Liver (tissue), 9 donors: Measurements from ENCODE around the gene MINK1. TPM values are rescaled to one million over a fixed set of nuclear protein-coding genes. Genes with fewer than 3 reads are reported as not detected.
A peak's percentile ranks its signal among the peaks of the same experiment; 100 is the strongest.

Experiments
- DNase-seq: peaks from one replicate; pipeline ENCODE4 v3.0.0-alpha.2; 2017; ENCODE audit warnings: low spot score
- H3K27ac ChIP-seq, 2 donors: one replicate each; pipeline ENCODE4 v1.7.0; 2013; ENCODE audit warnings: inconsistent platforms in 2 of 2, low read length in 2 of 2, control low read depth in 1 of 2, low read depth in 1 of 2, mild to moderate bottlenecking in 1 of 2
- H3K27me3 ChIP-seq, 4 donors: one replicate each; pipeline versions ENCODE4 v1.6.1 to v1.7.0; 2013; ENCODE audit warnings: low read length in 3 of 4, inconsistent platforms in 1 of 4, mild to moderate bottlenecking in 1 of 4, moderate library complexity in 1 of 4; ENCODE audit not compliant: control insufficient read depth in 4 of 4, insufficient read depth in 4 of 4
- H3K36me3 ChIP-seq, 4 donors: one replicate each; pipeline versions ENCODE4 v1.6.1 to v1.7.0; 2013; ENCODE audit warnings: low read length in 3 of 4, mild to moderate bottlenecking in 3 of 4, low read depth in 1 of 4, moderate library complexity in 1 of 4; ENCODE audit not compliant: control insufficient read depth in 4 of 4, insufficient read depth in 3 of 4
- H3K4me1 ChIP-seq, 4 donors: one replicate each; pipeline versions ENCODE4 v1.6.1 to v1.7.0; 2013; ENCODE audit warnings: low read length in 3 of 4, mild to moderate bottlenecking in 3 of 4, moderate library complexity in 1 of 4; ENCODE audit not compliant: control insufficient read depth in 4 of 4, insufficient read depth in 4 of 4
- H3K4me3 ChIP-seq, 3 donors: one replicate each; pipeline versions ENCODE4 v1.6.1 to v1.7.0; 2013; ENCODE audit warnings: low read length in 3 of 3, control low read depth in 1 of 3, low read depth in 1 of 3, mild to moderate bottlenecking in 1 of 3
- H3K9ac ChIP-seq, 2 donors: one replicate each; pipeline ENCODE4 v1.7.0; 2013; ENCODE audit warnings: low read length in 2 of 2, mild to moderate bottlenecking in 2 of 2, moderate library complexity in 2 of 2, control low read depth in 1 of 2, low read depth in 1 of 2
- H3K9me3 ChIP-seq, 4 donors: one replicate each; pipeline versions ENCODE4 v1.6.1 to v1.7.0; 2013; ENCODE audit warnings: low read length in 3 of 4; ENCODE audit not compliant: control insufficient read depth in 4 of 4
- EGR1 ChIP-seq, 2 donors: IDR thresholded peaks; 2 replicates each; pipeline ENCODE4 v1.6.1; 2016 to 2018; ENCODE audit warnings: antibody characterized with exemption in 2 of 2, low read depth in 2 of 2
- GABPA ChIP-seq, 2 donors: IDR thresholded peaks in 1 of 2; conservative IDR thresholded peaks in 1 of 2; 2 replicates each; pipeline ENCODE4 v1.6.1; 2016; ENCODE audit warnings: antibody characterized with exemption in 2 of 2, mild to moderate bottlenecking in 1 of 2, moderate library complexity in 1 of 2
- HNF4A ChIP-seq, 2 donors: conservative IDR thresholded peaks; 2 replicates each; pipeline ENCODE4 v1.6.1; 2016; ENCODE audit warnings: antibody characterized with exemption in 2 of 2, mild to moderate bottlenecking in 2 of 2
- HNF4G ChIP-seq: IDR thresholded peaks from 2 replicates; pipeline ENCODE4 v1.6.1; 2016; ENCODE audit warnings: antibody characterized with exemption
- JUND ChIP-seq, 2 donors: IDR thresholded peaks; 2 replicates each; pipeline ENCODE4 v1.6.1; 2016; ENCODE audit warnings: antibody characterized with exemption in 2 of 2
- NR2F2 ChIP-seq: IDR thresholded peaks from 2 replicates; pipeline ENCODE4 v1.6.1; 2016; ENCODE audit warnings: antibody characterized with exemption
- RAD21 ChIP-seq, 2 donors: IDR thresholded peaks; 2 replicates each; pipeline ENCODE4 v1.6.1; 2016; ENCODE audit warnings: antibody characterized with exemption in 2 of 2, mild to moderate bottlenecking in 2 of 2
- RXRA ChIP-seq, 2 donors: IDR thresholded peaks; 2 replicates each; pipeline ENCODE4 v1.6.1; 2017 to 2018; ENCODE audit warnings: antibody characterized with exemption in 2 of 2, mild to moderate bottlenecking in 1 of 2
- SP1 ChIP-seq: IDR thresholded peaks from 2 replicates; pipeline ENCODE4 v1.6.1; 2018; ENCODE audit warnings: antibody characterized with exemption, mild to moderate bottlenecking
- TAF1 ChIP-seq: conservative IDR thresholded peaks from 2 replicates; pipeline ENCODE4 v1.6.1; 2016; ENCODE audit warnings: antibody characterized with exemption, mild to moderate bottlenecking
- YY1 ChIP-seq: IDR thresholded peaks from 2 replicates; pipeline ENCODE4 v1.6.1; 2016; ENCODE audit warnings: antibody characterized with exemption, mild to moderate bottlenecking
- WGBS: extraction: QIAGEN DNeasy Blood & Tissue Kit; methylation state at CpG from one replicate; pipeline ENCODE4 v1.1.7; 2013; 5-methylcytosine and 5-hydroxymethylcytosine counted together
- polyA plus RNA-seq, 2 donors: library from polyadenylated mRNA; stranded (reverse) in 1 of 2; unstranded in 1 of 2; fragments of 200-250 nt in 1 of 2; fragments of >200 nt in 1 of 2; fragmentation: Nextera tagmentation in 1 of 2; extraction: Ambion mirVana in 1 of 2; gene quantifications; one replicate each; pipeline versions ENCODE4 v1.2.1 to v1.2.3, GENCODE V29; 2013 to 2015
- total RNA-seq, 2 donors: library from RNA; depleted of rRNA; stranded (reverse); fragments of >200 nt; gene quantifications; one replicate each; pipeline ENCODE4 v1.2.3, GENCODE V29; 2014
- TF ChIP-seq, protein P1 (sequence below): IDR thresholded peaks from 2 replicates; pipeline ENCODE4 v1.6.1; 2016; ENCODE audit warnings: antibody characterized with exemption
- TF ChIP-seq, protein P2 (sequence below): IDR thresholded peaks from 2 replicates; pipeline ENCODE4 v1.6.1; 2016; ENCODE audit warnings: antibody characterized with exemption, mild to moderate bottlenecking
- TF ChIP-seq, protein P3 (sequence below): IDR thresholded peaks from 2 replicates; pipeline ENCODE4 v1.6.1; 2016; ENCODE audit warnings: antibody characterized with exemption
- donor health status: healthy.
- donor health status: healthy.
- donor health status: healthy.
- donor health status: healthy.
- donor health status: healthy.

Gene MINK1
- total and polyA plus RNA-seq, 4 donors = 6.9 to 30.6 (median 21.1) TPM

DNA sequence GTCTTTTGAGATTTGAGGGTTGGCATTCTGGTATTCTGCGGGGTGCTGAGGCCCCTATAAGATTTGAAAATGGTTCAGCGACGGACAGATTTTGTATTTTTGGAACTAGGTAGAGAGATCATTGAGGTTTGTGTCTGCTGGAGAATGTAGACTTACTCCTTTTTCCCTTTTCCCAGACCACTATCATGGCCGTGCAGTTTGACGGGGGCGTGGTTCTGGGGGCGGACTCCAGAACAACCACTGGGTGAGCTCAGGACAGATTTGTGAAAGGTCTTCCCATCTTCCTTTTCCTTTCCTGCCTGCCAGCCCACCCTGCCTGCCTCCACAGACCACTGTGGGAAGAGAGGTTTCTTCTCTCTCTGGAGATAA is 36.6 kb upstream of the MINK1 start (continued):
- no peak for TF ChIP-seq RXRA (IDR thresholded peaks at IDR 0.05)
- TF ChIP-seq HNF4G = no peak
- TF ChIP-seq HNF4A (conservative IDR thresholded peaks at IDR 0.05) = no peak
- no peak for TF ChIP-seq JUND (IDR thresholded peaks at IDR 0.05)
- no peak for TF ChIP-seq TAF1
- no peak for TF ChIP-seq RAD21 (IDR thresholded peaks at IDR 0.05)
- TF ChIP-seq, protein P1, sequence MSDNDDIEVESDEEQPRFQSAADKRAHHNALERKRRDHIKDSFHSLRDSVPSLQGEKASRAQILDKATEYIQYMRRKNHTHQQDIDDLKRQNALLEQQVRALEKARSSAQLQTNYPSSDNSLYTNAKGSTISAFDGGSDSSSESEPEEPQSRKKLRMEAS = no peak
- no peak for TF ChIP-seq NR2F2

DNA sequence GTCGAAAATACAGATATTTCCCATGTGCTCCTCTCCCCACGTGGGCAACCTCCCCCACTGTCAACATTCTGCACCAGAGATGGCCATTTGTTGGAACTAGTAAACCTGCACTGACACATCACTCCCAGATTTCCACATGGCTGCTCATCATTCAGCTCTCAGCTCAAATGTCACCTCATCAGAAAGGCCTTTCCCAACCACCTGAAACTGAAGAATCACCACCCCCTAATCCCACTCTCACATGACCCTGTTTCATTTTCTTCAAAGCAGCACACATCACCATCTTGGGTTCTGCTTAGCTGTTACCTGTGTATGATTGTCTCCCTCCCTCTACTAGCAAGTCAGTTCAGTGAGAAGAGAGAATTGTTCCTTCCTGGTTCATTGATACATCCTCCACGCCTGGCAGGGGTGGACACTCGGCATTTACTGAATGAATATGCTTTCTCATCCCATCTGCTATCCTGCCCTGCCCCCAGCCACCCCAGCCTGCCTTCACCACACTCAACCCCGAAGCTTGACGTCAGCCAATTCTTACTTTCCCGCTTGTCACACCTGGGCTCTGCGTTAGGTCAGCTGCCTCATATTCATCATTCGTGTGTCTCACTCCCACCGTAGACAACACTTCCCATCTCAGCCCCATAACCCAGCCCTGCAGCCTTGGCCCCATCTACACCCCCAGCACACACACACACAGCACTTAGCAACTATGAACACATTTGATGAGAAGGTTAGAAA is 32.5 kb upstream of the MINK1 start:
- no peak overlapping the region for H3K27ac ChIP-seq
- no peaks in the 10 kb centered on the region for H3K9me3 ChIP-seq
- TF ChIP-seq, protein P2, sequence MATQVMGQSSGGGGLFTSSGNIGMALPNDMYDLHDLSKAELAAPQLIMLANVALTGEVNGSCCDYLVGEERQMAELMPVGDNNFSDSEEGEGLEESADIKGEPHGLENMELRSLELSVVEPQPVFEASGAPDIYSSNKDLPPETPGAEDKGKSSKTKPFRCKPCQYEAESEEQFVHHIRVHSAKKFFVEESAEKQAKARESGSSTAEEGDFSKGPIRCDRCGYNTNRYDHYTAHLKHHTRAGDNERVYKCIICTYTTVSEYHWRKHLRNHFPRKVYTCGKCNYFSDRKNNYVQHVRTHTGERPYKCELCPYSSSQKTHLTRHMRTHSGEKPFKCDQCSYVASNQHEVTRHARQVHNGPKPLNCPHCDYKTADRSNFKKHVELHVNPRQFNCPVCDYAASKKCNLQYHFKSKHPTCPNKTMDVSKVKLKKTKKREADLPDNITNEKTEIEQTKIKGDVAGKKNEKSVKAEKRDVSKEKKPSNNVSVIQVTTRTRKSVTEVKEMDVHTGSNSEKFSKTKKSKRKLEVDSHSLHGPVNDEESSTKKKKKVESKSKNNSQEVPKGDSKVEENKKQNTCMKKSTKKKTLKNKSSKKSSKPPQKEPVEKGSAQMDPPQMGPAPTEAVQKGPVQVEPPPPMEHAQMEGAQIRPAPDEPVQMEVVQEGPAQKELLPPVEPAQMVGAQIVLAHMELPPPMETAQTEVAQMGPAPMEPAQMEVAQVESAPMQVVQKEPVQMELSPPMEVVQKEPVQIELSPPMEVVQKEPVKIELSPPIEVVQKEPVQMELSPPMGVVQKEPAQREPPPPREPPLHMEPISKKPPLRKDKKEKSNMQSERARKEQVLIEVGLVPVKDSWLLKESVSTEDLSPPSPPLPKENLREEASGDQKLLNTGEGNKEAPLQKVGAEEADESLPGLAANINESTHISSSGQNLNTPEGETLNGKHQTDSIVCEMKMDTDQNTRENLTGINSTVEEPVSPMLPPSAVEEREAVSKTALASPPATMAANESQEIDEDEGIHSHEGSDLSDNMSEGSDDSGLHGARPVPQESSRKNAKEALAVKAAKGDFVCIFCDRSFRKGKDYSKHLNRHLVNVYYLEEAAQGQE = no peak
- TF ChIP-seq NR2F2 (no peak), GABPA (IDR thresholded peaks at IDR 0.05 in 1 of 2, conservative IDR thresholded peaks at IDR 0.05 in 1 of 2) (no peak), HNF4G (no peak)
- no peak overlapping the region for H3K9ac ChIP-seq
- H3K27me3 ChIP-seq = no peaks in the 10 kb centered on the region
- DNase-seq = no peak
- 90% methylated on average over 10 of the region's 10 CpGs for WGBS
- no peak overlapping the region for H3K4me3 ChIP-seq
- H3K36me3 ChIP-seq = peaks cover 6 to 20% (median 16%) of the 10 kb centered on the region in 4 donors
- peaks cover 4 to 15% (median 12%) of the 10 kb centered on the region in 4 donors for H3K4me1 ChIP-seq

DNA sequence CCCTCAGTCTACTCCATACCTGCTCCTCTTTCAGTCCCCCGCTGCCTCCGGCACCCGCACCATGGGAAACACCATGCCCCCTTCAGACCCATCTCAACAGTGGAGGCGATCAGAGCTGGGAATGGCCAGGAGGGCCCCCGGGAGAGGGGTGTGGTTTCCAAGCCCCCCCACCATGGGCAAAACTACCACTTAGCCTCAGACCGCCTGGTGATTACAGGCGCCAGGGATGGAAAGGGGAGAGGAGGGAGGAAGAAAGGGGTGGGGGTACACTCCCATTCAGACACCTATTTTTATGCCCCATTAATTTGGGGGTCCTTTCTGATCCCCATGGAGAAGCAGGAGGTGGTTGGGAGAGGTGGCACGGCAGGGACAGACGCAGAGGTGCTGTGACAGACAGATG is 30.9 kb upstream of the MINK1 start, which contains the start of gene C17orf114:
Gene C17orf114, minus strand, starts transcription at position 101 of the 400 bp plus-strand sequence.
- TF ChIP-seq NR2F2 = no peak
- H3K27ac ChIP-seq = no peak within 1 kb of the TSS
- no peaks in the 10 kb centered on the region for H3K9me3 ChIP-seq
- H3K9ac ChIP-seq = no peak within 1 kb of the TSS
- DNase-seq = no peak
- no peaks in the 10 kb centered on the region for H3K27me3 ChIP-seq
- H3K4me1 ChIP-seq = peaks cover under 1 to 11% (median 8%) of the 10 kb centered on the region in 4 donors
- no peak within 1 kb of the TSS for H3K4me3 ChIP-seq
- H3K36me3 ChIP-seq = peaks cover 6 to 19% (median 16%) of the 10 kb centered on the region in 4 donors
- WGBS = 86% methylated on average over 9 of the region's 9 CpGs

DNA sequence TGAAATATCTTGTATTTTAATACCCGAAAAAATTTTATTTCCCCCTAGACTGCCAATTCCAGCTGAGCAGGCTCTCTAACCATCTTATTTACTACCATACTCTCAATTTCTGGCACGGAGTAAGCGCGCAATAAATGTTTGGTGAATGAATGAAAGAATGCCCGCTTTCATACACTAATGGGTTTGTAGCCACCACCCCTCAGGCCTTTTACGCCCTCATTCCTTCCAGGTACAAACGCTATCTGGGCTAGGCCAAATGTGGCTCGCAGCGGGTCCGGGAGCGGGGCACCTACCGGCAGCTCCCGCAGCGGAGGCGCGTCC is 26.7 kb upstream of the MINK1 start:
- no peak for DNase-seq
- Histone ChIP-seq H3K9ac (peak overlapping the region; percentile 10 to 54), H3K27ac (no peak overlapping the region), H3K4me1 (peaks cover 10 to 24% (median 17%) of the 10 kb centered on the region in 4 donors), H3K9me3 (no peaks in the 10 kb centered on the region), H3K4me3 (peak overlapping the region; percentile 67 to 87 (median 69)), H3K27me3 (no peaks in the 10 kb centered on the region), H3K36me3 (peaks cover 0 to 5% (median 1%) of the 10 kb centered on the region in 4 donors)
- 2% methylated on average over 16 of the region's 16 CpGs for WGBS
- TF ChIP-seq, protein P2 = no peak
- no peak for TF ChIP-seq GABPA (IDR thresholded peaks at IDR 0.05 in 1 of 2, conservative IDR thresholded peaks at IDR 0.05 in 1 of 2)
- no peak for TF ChIP-seq JUND (IDR thresholded peaks at IDR 0.05)
- no peak for TF ChIP-seq SP1
- no peak for TF ChIP-seq HNF4A (conservative IDR thresholded peaks at IDR 0.05)
- no peak for TF ChIP-seq EGR1 (IDR thresholded peaks at IDR 0.05; ENCODE audit: low read depth in 2 of 2)
- TF ChIP-seq, protein P1 = no peak
- TF ChIP-seq YY1 = no peak
- TF ChIP-seq, protein P3, sequence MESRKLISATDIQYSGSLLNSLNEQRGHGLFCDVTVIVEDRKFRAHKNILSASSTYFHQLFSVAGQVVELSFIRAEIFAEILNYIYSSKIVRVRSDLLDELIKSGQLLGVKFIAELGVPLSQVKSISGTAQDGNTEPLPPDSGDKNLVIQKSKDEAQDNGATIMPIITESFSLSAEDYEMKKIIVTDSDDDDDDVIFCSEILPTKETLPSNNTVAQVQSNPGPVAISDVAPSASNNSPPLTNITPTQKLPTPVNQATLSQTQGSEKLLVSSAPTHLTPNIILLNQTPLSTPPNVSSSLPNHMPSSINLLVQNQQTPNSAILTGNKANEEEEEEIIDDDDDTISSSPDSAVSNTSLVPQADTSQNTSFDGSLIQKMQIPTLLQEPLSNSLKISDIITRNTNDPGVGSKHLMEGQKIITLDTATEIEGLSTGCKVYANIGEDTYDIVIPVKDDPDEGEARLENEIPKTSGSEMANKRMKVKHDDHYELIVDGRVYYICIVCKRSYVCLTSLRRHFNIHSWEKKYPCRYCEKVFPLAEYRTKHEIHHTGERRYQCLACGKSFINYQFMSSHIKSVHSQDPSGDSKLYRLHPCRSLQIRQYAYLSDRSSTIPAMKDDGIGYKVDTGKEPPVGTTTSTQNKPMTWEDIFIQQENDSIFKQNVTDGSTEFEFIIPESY = no peak
- TF ChIP-seq RXRA (IDR thresholded peaks at IDR 0.05) = no peak
- TF ChIP-seq TAF1 = no peak
